Heart left ventricle (tissue), 16 donors: ENCODE data around the gene GPR161. TPM values are rescaled to one million over a fixed set of nuclear protein-coding genes. Genes with fewer than 3 reads are reported as not detected.

Experiments used
- ATAC-seq, 4 donors: fragments of 200-7000 bp; cut with Tn5 transposase; one replicate each; pipeline ENCODE4 v1.9.1; 2020 to 2022; ENCODE audit warnings: moderate library complexity in 4 of 4, mild to moderate bottlenecking in 3 of 4, moderate number of reproducible peaks in 1 of 4
- DNase-seq, 5 donors: peaks; one replicate each; pipeline ENCODE4 v3.0.0-alpha.2; 2020
- H3K27ac ChIP-seq, 12 donors: fragments of 200-600 bp; sonication (generic) in 4 of 12; one replicate each; pipeline versions ENCODE4 v1.5.0 to v1.8.0; 2016 to 2022; ENCODE audit warnings: mild to moderate bottlenecking in 2 of 12
- H3K27me3 ChIP-seq, 9 donors: fragments of 200-600 bp; sonication (generic) in 2 of 9; one replicate each; pipeline versions ENCODE4 v1.5.1 to v1.8.0; 2016 to 2022; ENCODE audit warnings: mild to moderate bottlenecking in 3 of 9
- H3K36me3 ChIP-seq, 9 donors: fragments of 200-600 bp; sonication (generic) in 2 of 9; one replicate each; pipeline versions ENCODE4 v1.5.0 to v1.8.0; 2018 to 2022; ENCODE audit warnings: mild to moderate bottlenecking in 2 of 9
- H3K4me1 ChIP-seq, 12 donors: fragments of 200-600 bp; sonication (generic) in 4 of 12; one replicate each; pipeline versions ENCODE4 v1.5.0 to v1.8.0; 2016 to 2022; ENCODE audit warnings: mild to moderate bottlenecking in 3 of 12
- H3K4me3 ChIP-seq, 12 donors: fragments of 200-600 bp; sonication (generic) in 4 of 12; one replicate each; pipeline versions ENCODE4 v1.5.0 to v1.8.0; 2017 to 2022; ENCODE audit warnings: mild to moderate bottlenecking in 9 of 12, moderate library complexity in 4 of 12
- H3K9me3 ChIP-seq, 12 donors: fragments of 200-600 bp; sonication (generic) in 4 of 12; one replicate each; pipeline versions ENCODE4 v1.5.0 to v1.8.0; 2016 to 2022; ENCODE audit warnings: mild to moderate bottlenecking in 1 of 12
- CTCF ChIP-seq, 12 donors: fragments of 200-600 bp; sonication (generic) in 4 of 12; IDR thresholded peaks; one replicate each; pipeline versions ENCODE4 v1.5.0 to v1.8.0; 2018 to 2022; ENCODE audit warnings: antibody characterized with exemption in 12 of 12, mild to moderate bottlenecking in 5 of 12
- WGBS, 4 donors: extraction: QIAGEN DNeasy Blood & Tissue Kit in 2 of 4; methylation state at CpG; one replicate each; pipeline versions ENCODE4 v1.1.5 to v1.1.7; 2013 to 2018; 5-methylcytosine and 5-hydroxymethylcytosine counted together
- intact Hi-C, 10 donors: fragments of 100-400 bp; cut with DNase I; formaldehyde crosslinking; loops; one replicate each; pipeline versions ENCODE4 v1.11.1 to v1.14.2; 2022
- polyA plus RNA-seq, 2 donors: library from polyadenylated mRNA; stranded (reverse); fragments of 200-250 nt; gene quantifications; one replicate each; pipeline ENCODE4 v1.2.3, GENCODE V29; 2013
- total RNA-seq, 9 donors: library from RNA; depleted of rRNA in 2 of 9; stranded (reverse); fragments of >200 nt in 2 of 9; fragmentation: NEBNext Ultra II Directional in 3 of 9; extraction: Animal tissue kit (Norgen Biotek cat#: 25700) in 3 of 9; gene quantifications; one replicate each; pipeline versions ENCODE4 v1.1.0 to v1.2.4, GENCODE V29; 2016 to 2023
- donor health status: ischemic (EF 13 %, LVEDD 7.1; RV severe dilation, severe dysfunction).
- donor health status: healthy with polysubstance abuse.
- donor health status: DM: no; HTN: yes; CAD: no.
- donor health status: DM: no; HTN: no; CAD: no.
- donor health status: ischemic (EF 25% LVEDD 6.9; RV normal size, moderate dysfunction).
- donor health status: ischemic (EF 25% LVEDD 5.7; RV mildly dilated, moderate dysfunction).
- donor health status: healthy.
- donor health status: DM: yes; HTN: yes; CAD: no.
- donor health status: ischemic (EF 35%, LVEDD 5.7; RV mildly dilated, moderate dysfunction).
- donor health status: nonischemic (EF 11% LVEDD 7.7; RV severe dilation, severe dysfunction).
- donor health status: DM: yes; HTN: yes; CAD: no.
- donor health status: PGD.
- donor health status: ischemic (EF 29% LVEDD 5.4; RV normal size, mild dysfunction).
- donor health status: nonischemic (EF 23%, LVEDD 6.1; RV moderate dilation, normal function).

Gene GPR161
- total and polyA plus RNA-seq, 11 donors = 0.95 to 4.8 (median 2.4) TPM

- no peak for DNase-seq
- no peak for TF ChIP-seq CTCF (IDR thresholded peaks at IDR 0.05)
- Histone ChIP-seq H3K36me3 (peaks cover 0 to 38% (median 8%) of the 10 kb centered on the region in 9 donors), H3K4me3 (no peak overlapping the region), H3K27me3 (no peaks in the 10 kb centered on the region), H3K4me1 (no peaks in the 10 kb centered on the region), H3K27ac (peak overlapping the region in 1 of 12 donors; percentile 50), H3K9me3 (no peaks in the 10 kb centered on the region)
- WGBS, 4 donors = 88 to 96% (median 89%) methylated on average over 5 of the region's 5 CpGs
- no peak for ATAC-seq
- intact Hi-C loops = no loop called here
These were observed 105.5 kb downstream of the GPR161 start for GRCh38 chr1:168031198-168031597.

Other genes with a start within 250 kb of the GPR161 start
- under 1 TPM in 8 of 9 donors, not detected in 1; 0.07 to 0.83 (median 0.48) TPM for gene ADCY10, start 222.8 kb downstream of the GPR161 start, total RNA-seq
- gene ADCY10, start 222.8 kb downstream of the GPR161 start, polyA plus RNA-seq = under 1 TPM; 0.19 to 0.25 TPM
- gene DCAF6, start 200.2 kb downstream of the GPR161 start, total RNA-seq = 100 to 1,000 TPM; 145 to 245 (median 180) TPM
- gene DCAF6, start 200.2 kb downstream of the GPR161 start, polyA plus RNA-seq = 100 to 1,000 TPM in 1 of 2 donors, 10 to 100 TPM in 1; 66.9 to 109 TPM
- 100 to 1,000 TPM in 8 of 9 donors, 10 to 100 TPM in 1; 69.5 to 260 (median 214) TPM for gene MPC2, start 199.9 kb downstream of the GPR161 start, total RNA-seq
- gene MPC2, start 199.9 kb downstream of the GPR161 start, polyA plus RNA-seq = 100 to 1,000 TPM; 163 to 206 TPM
- 10 to 100 TPM; 26.9 to 39.4 (median 33.0) TPM for gene TIPRL, start 42.0 kb upstream of the GPR161 start, total RNA-seq
- gene TIPRL, start 42.0 kb upstream of the GPR161 start, polyA plus RNA-seq = 10 to 100 TPM; 11.8 to 31.7 TPM
- gene SFT2D2, start 89.1 kb upstream of the GPR161 start, total RNA-seq = 10 to 100 TPM; 12.5 to 48.7 (median 16.3) TPM
- gene SFT2D2, start 89.1 kb upstream of the GPR161 start, polyA plus RNA-seq = 1 to 10 TPM; 2.7 to 6.1 TPM
- 1 to 10 TPM in 1 of 9 donors, under 1 TPM in 7, not detected in 1; 0.19 to 1.3 (median 0.34) TPM for gene TBX19, start 143.9 kb upstream of the GPR161 start, total RNA-seq
- under 1 TPM; 0.21 to 0.34 TPM for gene TBX19, start 143.9 kb upstream of the GPR161 start, polyA plus RNA-seq